ENCODE measurements around the gene HP1BP3.
A peak's percentile ranks its signal among the peaks of the same experiment; 100 is the strongest.

Gene HP1BP3

DNA sequence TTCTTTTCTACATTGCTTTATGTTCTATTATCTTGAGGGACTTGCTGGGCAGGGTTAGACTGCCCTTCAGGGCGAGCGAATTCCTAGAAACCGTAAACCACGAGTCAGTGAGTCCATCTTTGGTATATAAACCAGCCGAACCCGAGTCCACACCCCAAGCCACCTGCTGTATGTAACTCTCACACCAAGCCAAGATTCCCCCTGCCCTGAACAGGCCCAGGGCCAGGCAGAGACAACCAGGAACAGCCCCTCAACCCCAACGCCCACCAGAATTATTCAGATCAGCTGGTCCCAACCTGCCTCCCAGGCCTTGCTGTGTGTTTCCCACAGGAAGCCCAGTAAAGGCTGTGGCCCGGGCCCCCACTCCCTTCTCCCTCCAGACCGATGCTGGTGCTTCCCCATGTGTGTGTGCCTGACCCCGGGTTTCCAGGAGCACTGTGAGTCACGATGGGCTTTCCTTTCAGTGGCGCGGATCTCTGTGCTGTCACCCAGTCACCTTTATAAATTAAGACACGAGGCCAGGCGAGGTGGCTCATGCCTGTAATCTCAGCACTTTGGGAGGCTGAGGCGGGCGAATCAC is 86.4 kb downstream of the HP1BP3 start:
- no peak overlapping the region for H3K4me3 ChIP-seq (ENCODE audit: low read depth, low read length)
- DNase-seq (ENCODE audit: low read depth) = no peak

DNA sequence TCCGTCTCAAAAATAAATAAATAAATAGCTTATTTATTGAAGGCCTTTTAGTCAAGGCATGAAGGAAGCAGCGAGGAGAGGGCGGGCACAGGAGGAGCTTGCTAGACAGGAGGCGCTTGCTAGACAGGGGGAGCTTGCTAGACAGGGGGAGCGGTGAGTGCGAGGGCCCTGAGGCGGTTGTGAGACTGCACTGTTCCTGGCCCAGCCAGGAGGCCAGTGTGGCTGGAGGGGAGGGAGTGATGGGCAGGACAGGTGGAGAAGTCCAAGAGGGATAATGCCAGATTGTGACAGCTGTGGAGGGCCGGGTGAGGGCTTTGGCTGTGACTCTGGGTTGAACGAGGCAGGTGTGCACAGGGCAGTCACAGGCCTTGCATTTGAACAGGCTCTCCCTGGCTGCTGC is 87.5 kb downstream of the HP1BP3 start:
- H3K4me3 ChIP-seq (ENCODE audit: low read depth, low read length) = no peak overlapping the region
- DNase-seq (ENCODE audit: low read depth) = peak; percentile 27

DNA sequence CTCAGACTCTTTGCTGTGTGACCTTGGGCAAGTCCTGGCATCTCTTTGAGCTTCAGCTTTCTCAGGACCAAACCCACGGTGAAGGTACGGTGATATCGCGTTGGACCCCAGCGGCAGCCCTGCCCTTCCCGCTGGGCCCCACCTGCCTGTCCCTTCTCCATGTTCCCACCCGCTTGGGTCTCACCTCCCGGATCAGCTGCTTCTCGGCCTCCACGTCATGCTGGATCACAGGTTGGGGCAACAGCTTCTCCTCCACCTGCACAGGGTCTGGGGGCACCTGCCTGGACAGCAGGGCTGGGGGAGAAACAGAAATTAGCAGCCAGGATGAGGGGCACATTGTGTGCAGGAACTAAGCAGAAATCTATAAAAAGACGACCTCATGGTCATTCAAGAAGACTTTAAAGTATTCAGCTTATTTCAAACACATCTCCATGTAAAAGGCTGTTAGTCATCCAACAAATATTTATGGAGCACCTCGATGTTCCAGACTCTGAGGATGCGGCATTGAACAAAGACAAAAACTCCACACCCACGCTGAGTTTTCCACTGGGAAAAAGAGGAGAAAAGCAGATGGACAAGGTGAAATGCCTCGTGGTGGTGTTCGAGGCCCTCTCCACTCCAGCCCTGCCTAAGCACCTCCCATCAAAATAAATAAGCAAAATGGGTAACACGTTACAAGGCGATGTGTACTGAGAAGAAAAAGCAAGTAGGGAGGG is 88.8 kb downstream of the HP1BP3 start:
- no peak overlapping the region for H3K4me3 ChIP-seq (ENCODE audit: low read depth, low read length)
- peak; percentile 37 for DNase-seq (ENCODE audit: low read depth)

DNA sequence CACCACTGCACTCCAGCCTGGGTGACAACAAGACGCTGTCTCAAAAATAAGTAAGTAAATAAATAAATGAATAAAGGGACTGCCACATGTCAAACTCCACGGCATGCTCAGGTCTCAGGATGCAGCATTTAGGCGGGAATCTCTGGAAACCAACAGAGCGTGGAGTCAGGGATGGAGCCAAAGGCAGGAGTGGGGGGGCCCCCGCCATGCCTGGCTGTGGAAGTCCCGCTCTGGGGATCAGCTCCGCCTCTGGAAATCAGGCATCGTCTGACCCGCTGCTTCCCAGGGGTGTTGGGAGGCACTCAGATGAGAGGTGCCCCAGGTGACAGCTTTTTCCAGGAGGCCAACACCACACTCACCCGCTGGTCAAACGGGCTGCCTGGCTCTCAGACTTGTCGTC is 89.5 kb downstream of the HP1BP3 start:
- no peak overlapping the region for H3K4me3 ChIP-seq (ENCODE audit: low read depth, low read length)
- no peak for DNase-seq (ENCODE audit: low read depth)

DNA sequence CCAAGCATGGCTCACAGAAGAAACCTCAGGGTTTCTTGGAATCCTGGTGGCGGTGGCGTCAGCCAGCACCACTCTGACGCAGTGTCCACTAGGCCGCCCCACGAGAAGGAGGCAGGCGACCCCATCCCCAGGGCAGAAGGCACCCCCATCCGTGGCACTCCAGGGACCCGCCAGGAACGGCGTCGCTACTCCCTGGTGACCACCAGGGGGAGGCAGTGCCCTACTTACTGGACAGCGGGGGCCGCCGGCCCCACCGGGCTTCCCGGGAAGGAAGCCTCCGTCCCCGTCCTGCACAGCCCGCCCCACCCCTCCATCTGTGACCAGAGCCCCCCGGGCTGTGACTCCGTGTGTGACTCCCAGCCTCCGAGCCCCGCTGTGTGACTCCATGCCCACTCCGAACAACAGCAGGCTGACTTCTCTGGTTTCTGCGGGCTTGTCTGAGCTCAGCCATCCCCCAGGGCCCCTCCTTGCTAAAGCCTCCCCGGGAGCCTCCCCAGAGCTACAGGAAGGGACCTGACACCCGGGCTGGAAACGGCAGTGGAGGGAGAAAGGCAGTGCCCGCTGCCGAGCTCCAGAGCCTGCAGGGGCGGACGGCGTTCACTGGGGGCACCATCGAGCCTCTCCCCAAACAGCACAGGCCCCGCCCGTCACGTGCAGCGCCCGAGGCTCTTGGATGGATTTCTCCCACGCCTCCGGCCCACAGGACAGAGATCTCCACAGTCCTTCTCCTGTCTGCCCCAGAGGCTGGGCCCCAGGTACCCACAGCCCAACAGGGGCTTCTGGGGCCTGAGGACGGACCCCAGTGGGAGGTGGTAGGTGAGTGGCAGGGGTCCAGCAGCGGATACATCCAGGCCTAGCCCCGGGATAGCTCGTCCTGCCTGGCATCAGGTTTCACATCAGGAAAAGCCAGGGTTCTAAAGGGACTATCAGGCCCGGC is 90.4 kb downstream of the HP1BP3 start:
- peak; percentile 73 for DNase-seq (ENCODE audit: low read depth)

DNA sequence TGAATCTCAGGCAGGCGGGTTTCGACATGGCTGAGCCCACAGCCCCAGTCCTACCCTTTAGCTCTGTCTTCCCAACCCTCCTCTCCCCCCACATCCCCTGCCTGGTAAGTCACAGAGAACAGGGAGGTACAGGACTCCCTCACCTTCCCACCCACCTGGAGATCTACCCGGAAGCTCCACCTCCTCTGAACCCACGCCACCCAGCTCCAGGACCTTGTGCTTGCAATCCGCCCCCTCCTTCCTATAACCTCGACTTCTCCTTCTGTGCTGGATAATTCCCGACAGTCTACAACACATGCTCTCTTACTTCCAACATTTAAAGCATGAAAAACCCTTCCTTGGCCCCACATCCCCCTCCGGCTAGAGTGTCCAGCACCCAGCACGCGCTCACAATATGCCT is 91.6 kb downstream of the HP1BP3 start:
- DNase-seq (ENCODE audit: low read depth) = no peak
- H3K4me3 ChIP-seq (ENCODE audit: low read depth, low read length) = no peak overlapping the region

More for the DNA sequence above, 90.4 kb downstream of the HP1BP3 start:
- H3K4me3 ChIP-seq (ENCODE audit: low read depth, low read length) = peak overlapping the region; percentile 59

DNA sequence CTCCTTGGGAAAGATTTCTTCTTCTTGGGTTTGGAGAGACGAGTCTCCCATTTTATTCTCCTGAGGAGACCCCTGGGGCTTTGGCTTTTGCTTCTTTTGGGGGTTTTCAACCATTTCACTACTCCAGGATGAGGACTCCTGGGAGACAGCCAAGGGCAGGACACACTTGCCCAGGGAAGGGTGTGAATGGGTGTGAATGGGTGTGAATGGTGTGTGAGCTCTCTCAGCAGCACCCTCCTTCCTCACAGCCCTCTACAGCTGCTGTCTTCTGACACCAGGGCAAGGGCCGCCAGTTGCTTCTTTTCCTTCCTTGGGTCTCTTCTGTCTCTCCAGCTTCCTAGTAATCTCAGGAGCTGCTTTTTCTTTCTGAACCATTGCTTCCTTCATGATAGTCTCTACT is 93.5 kb downstream of the HP1BP3 start:
- no peak overlapping the region for H3K4me3 ChIP-seq (ENCODE audit: low read depth, low read length)
- DNase-seq (ENCODE audit: low read depth) = no peak

Data from skeletal muscle cell (primary cell).